K562 (cell line): ENCODE measurements around the gene DNMT1. TPM values are rescaled to one million over a fixed set of nuclear protein-coding genes. Genes with fewer than 3 reads are reported as not detected.
A peak's percentile ranks its signal among the peaks of the same experiment; 100 is the strongest.

Experiments
- CHD7 ChIP-seq: fragments of 200-600 bp; sonication (generic); IDR thresholded peaks from one replicate; pipeline ENCODE4 v1.6.1; 2012; ENCODE audit warnings: mild to moderate bottlenecking, low read depth, low read length, inconsistent platforms
- CREBBP ChIP-seq: IDR thresholded peaks from one replicate; pipeline ENCODE4 v1.6.1; 2012; ENCODE audit warnings: low read depth, mild to moderate bottlenecking, control low read depth, inconsistent platforms, low read length
- FIP1L1 ChIP-seq: fragments of 200-400 bp; formaldehyde crosslinking; IDR thresholded peaks from 2 replicates; pipeline ENCODE4 v1.6.1; 2018; ENCODE audit warnings: mild to moderate bottlenecking, low read depth, low read length; ENCODE audit not compliant: poor library complexity, severe bottlenecking
- KLF13 ChIP-seq: fragments of 450-650 bp; IDR thresholded peaks from 2 replicates; pipeline ENCODE4 v1.6.1; 2016; ENCODE audit warnings: missing genetic modification characterization, low read depth, mild to moderate bottlenecking, missing compliant biosample characterization, moderate library complexity, borderline replicate concordance
- MAFF ChIP-seq: IDR thresholded peaks from 2 replicates; pipeline ENCODE4 v1.6.1; 2012; ENCODE audit warnings: low read length, improper control_type of control experiment
- MTA1 ChIP-seq: fragments of 450-650 bp; IDR thresholded peaks from 2 replicates; pipeline ENCODE4 v1.6.1; 2017; ENCODE audit warnings: borderline replicate concordance
- NEUROD1 ChIP-seq: fragments of 150-350 bp; IDR thresholded peaks from 2 replicates; pipeline ENCODE4 v1.6.1; 2014; ENCODE audit warnings: borderline replicate concordance, low read length, low read depth; ENCODE audit not compliant: partially characterized antibody
- PHB2 ChIP-seq: fragments of 450-650 bp; IDR thresholded peaks from 2 replicates; pipeline ENCODE4 v1.6.1; 2017; ENCODE audit warnings: low read depth
- PURB ChIP-seq: sonication (generic); formaldehyde crosslinking; IDR thresholded peaks from 2 replicates; pipeline ENCODE4 v1.9.0; 2021; ENCODE audit warnings: low read depth, mild to moderate bottlenecking, missing genetic modification reagents
- RBFOX2 ChIP-seq: fragments of 200-400 bp; formaldehyde crosslinking; IDR thresholded peaks from 2 replicates; pipeline ENCODE4 v1.6.1; 2017; ENCODE audit warnings: low read depth, mild to moderate bottlenecking, low read length, moderate library complexity
- RCOR1 ChIP-seq, 2 experiments: IDR thresholded peaks; 2 replicates each; pipeline ENCODE4 v1.6.1; 2012; ENCODE audit warnings: low read depth in 2 of 2, low read length in 2 of 2, borderline replicate concordance in 1 of 2, improper control_type of control experiment in 1 of 2
- TEAD2 ChIP-seq: fragments of 450-650 bp; IDR thresholded peaks from 2 replicates; pipeline ENCODE4 v1.6.1; 2016; ENCODE audit warnings: missing genetic modification characterization, control low read depth, missing compliant biosample characterization
- ZNF3 ChIP-seq: fragments of 250-450 bp; sonication (Bioruptor Pico); IDR thresholded peaks from 2 replicates; pipeline ENCODE4 v1.5.0; 2021; ENCODE audit warnings: mild to moderate bottlenecking, moderate library complexity
- ZNF316 ChIP-seq: fragments of 450-650 bp; IDR thresholded peaks from 2 replicates; pipeline ENCODE4 v1.6.1; 2016
- ZNF507 ChIP-seq: conservative IDR thresholded peaks from 2 replicates; pipeline ENCODE4 v1.6.1; 2017; ENCODE audit warnings: missing genetic modification characterization, missing compliant biosample characterization
- polyA plus RNA-seq, 8 experiments: library from polyadenylated mRNA; depleted of rRNA in 4 of 8; stranded (reverse) in 5 of 8; unstranded in 3 of 8; fragments of >200 nt; fragmentation: Nextera tagmentation in 2 of 8; fragmentation: Illumina TruSeq in 1 of 8; extraction: Ambion mirVana in 2 of 8; extraction: Trizol in 1 of 8; gene quantifications; 2 replicates each; pipeline versions ENCODE4 v1.2.1 to v1.2.3, GENCODE V29; 2011 to 2014; ENCODE audit warnings: inconsistent platforms in 1 of 8, missing spikeins in 1 of 8
- total RNA-seq, 7 experiments: library from RNA; depleted of rRNA in 6 of 7; stranded (reverse); fragments of >200 nt in 6 of 7; fragmentation: Illumina TruSeq in 2 of 7; extraction: Trizol in 2 of 7; gene quantifications; 2 replicates each; pipeline versions ENCODE4 v1.2.1 to v1.2.3, GENCODE V29; 2011 to 2021; ENCODE audit warnings: low replicate concordance in 1 of 7
- TF ChIP-seq, protein P1 (sequence below), 2 experiments: fragments of 450-650 bp; IDR thresholded peaks; 2 replicates each; pipeline ENCODE4 v1.6.1; 2016

DNMT1 gene
- total and polyA plus RNA-seq, 9 of the 15 experiments (the other 6 are each of a cell fraction or from before 2014, with no cell fraction given) = 80.1 to 271 (median 121) TPM

DNA sequence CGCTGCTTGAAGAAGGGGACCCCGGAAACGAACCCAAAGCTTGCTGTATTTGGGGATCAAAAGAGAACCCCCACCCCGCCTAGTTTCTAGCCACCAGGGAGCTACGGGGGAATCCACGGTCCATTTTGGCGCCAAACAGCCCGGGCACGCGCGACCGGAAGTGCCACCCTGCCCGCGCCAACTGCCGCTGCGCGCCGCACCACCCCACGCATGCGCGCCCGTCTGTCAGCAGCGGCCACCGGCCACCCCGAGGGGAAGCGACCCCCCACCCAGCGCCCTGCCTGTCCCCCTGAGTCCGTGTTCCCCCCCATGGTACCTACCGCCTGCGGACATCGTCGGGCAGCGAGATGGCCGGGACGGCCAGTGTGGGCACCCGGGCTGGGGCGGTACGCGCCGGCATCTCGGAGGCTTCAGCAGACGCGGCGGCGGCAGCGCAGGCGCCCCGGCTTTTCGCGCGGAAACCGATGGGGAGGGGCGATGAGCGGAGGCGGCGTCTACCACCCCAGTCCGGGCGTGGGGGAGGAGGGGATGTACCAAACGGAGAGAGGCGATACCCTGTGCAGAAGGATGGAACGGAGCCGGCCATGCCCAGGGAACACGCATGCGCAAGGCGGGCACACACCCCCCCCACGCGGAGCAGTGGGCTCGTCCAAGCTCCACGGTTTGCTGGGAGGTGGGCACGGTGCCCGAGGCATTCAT is at the start of gene DNMT1 (continued):
- TF ChIP-seq CREBBP = no peak
- peak in 1 of 2 experiments; percentile 58; a peak in 1 of 4 replicates for TF ChIP-seq RCOR1 (IDR thresholded peaks at IDR 0.05; ENCODE audit: borderline replicate concordance in 1 of 2, low read depth in 2 of 2, low read length in 2 of 2)
- TF ChIP-seq, protein P1, sequence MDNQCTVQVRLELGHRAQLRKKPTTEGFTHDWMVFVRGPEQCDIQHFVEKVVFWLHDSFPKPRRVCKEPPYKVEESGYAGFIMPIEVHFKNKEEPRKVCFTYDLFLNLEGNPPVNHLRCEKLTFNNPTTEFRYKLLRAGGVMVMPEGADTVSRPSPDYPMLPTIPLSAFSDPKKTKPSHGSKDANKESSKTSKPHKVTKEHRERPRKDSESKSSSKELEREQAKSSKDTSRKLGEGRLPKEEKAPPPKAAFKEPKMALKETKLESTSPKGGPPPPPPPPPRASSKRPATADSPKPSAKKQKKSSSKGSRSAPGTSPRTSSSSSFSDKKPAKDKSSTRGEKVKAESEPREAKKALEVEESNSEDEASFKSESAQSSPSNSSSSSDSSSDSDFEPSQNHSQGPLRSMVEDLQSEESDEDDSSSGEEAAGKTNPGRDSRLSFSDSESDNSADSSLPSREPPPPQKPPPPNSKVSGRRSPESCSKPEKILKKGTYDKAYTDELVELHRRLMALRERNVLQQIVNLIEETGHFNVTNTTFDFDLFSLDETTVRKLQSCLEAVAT (IDR thresholded peaks at IDR 0.05) = no peak
- TF ChIP-seq ZNF316 = peak; percentile 6; the same call in 1 of the 2 replicates
- TF ChIP-seq PHB2 = no peak
- no peak for TF ChIP-seq CHD7
- peak; percentile 56; the same call in 1 of the 2 replicates for TF ChIP-seq MAFF
- TF ChIP-seq KLF13 (tag) = no peak
- TF ChIP-seq NEUROD1 = peak; percentile 74
- peak; percentile 99 for TF ChIP-seq RBFOX2
- no peak for TF ChIP-seq MTA1
- TF ChIP-seq ZNF507 (tag) = no peak
- TF ChIP-seq TEAD2 = no peak
- TF ChIP-seq PURB (CRISPR knock-in tag) = no peak
- no peak for TF ChIP-seq ZNF3 (CRISPR knock-in tag)
- peak; percentile 82 for TF ChIP-seq FIP1L1
